ENCODE data around the gene CD80.

CD80 gene

DNA sequence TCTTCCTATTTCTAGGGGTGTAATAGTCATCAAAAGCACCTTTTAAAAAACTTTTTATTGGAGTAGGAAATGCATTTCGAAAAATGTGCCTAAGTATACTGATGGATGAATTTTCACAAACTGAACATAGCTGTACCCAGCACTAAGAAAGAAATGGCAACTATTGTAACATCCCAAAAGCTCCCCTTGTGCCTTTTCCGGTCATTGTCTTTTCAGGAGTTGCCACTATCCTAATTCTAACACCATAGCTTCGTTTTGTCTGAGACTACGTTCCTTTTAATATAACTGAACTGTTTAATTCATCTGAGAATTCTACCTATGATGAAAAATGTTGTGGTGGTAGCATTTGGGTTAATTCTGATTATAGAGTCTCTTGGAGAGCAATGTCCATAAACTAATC is 59.1 kb downstream of the CD80 start:
- DNase-seq: no peak
- TF ChIP-seq, protein P1, sequence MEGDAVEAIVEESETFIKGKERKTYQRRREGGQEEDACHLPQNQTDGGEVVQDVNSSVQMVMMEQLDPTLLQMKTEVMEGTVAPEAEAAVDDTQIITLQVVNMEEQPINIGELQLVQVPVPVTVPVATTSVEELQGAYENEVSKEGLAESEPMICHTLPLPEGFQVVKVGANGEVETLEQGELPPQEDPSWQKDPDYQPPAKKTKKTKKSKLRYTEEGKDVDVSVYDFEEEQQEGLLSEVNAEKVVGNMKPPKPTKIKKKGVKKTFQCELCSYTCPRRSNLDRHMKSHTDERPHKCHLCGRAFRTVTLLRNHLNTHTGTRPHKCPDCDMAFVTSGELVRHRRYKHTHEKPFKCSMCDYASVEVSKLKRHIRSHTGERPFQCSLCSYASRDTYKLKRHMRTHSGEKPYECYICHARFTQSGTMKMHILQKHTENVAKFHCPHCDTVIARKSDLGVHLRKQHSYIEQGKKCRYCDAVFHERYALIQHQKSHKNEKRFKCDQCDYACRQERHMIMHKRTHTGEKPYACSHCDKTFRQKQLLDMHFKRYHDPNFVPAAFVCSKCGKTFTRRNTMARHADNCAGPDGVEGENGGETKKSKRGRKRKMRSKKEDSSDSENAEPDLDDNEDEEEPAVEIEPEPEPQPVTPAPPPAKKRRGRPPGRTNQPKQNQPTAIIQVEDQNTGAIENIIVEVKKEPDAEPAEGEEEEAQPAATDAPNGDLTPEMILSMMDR (IDR thresholded peaks at IDR 0.05; ENCODE audit: low read depth, low read length, missing control alignments): no peak
- Histone ChIP-seq H3K36me3 (replicated peaks) (peaks cover 5% of the 10 kb centered on the region), H3K27ac (no peak overlapping the region), H3K4me3 (ENCODE audit: low read depth, low read length) (no peak overlapping the region), H3K27me3 (replicated peaks) (no peaks in the 10 kb centered on the region)
- in situ Hi-C loops (cut with HindIII; ENCODE audit: low pct_ligation_motif_present, low sequenced_read_pairs): no loop called here

DNA sequence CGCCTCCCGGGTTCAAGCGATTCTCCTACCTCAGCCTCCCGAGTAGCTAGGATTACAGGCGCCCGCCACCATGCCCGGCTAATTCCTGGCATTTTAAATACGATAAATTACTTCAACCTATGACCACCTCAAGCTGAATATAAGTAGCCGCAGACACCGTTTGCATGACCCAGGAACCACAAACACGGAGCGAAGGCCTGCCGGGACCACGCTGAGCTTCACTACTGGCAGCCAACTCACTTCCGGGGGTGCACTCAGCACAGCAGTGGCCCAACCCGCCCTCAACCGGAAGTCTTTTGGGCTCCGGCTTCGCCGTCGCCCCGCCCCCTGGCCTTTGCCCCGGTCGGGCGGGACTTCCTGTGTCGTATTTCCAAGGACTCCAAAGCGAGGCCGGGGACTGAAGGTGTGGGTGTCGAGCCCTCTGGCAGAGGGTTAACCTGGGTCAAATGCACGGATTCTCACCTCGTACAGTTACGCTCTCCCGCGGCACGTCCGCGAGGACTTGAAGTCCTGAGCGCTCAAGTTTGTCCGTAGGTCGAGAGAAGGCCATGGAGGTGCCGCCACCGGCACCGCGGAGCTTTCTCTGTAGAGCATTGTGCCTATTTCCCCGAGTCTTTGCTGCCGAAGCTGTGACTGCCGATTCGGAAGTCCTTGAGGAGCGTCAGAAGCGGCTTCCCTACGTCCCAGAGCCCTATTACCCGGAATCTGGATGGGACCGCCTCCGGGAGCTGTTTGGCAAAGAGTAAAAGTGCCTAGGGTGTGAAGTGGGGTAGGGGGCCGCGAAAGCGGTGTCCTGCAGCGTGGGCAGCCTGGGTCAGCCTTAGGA is 61.0 kb downstream of the CD80 start, which contains the start of gene TIMMDC1:
Gene TIMMDC1 (plus strand): TSS at position 362 of the 826 bp plus-strand sequence. CDS start 187 bp downstream, at position 549.
- Histone ChIP-seq H3K27me3 (replicated peaks) (no peaks in the 10 kb centered on the region), H3K27ac (peak within 1 kb of the TSS; percentile 74), H3K4me3 (ENCODE audit: low read depth, low read length) (peak within 1 kb of the TSS; percentile 88), H3K36me3 (replicated peaks) (no peaks in the 10 kb centered on the region)
- DNase-seq: peak; percentile 97
- in situ Hi-C loops (cut with HindIII; ENCODE audit: low pct_ligation_motif_present, low sequenced_read_pairs): no loop called here
- TF ChIP-seq, protein P1 (IDR thresholded peaks at IDR 0.05; ENCODE audit: low read depth, low read length, missing control alignments): no peak

DNA sequence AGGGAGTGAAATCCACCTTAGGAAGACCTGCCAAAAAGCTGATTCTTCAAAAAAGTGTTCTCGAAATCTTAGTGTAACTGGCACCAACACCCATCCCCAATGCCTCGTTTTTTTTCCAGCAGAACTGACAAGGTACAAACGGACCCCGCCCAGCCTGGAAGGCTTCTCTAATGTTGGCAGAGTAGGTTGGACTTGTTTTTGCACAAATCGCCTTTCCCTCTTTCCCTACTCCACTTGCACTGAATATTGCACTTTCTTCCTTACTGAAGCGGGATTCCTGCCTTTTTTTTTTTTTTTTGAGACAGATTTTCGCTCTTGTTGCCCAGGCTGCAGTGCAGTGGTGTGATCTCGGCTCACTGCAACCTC is 61.6 kb downstream of the CD80 start:
- TF ChIP-seq, protein P1 (IDR thresholded peaks at IDR 0.05; ENCODE audit: low read depth, low read length, missing control alignments): no peak
- Histone ChIP-seq H3K27ac (peak overlapping the region; percentile 74), H3K36me3 (replicated peaks) (no peaks in the 10 kb centered on the region), H3K4me3 (ENCODE audit: low read depth, low read length) (peak overlapping the region; percentile 88), H3K27me3 (replicated peaks) (no peaks in the 10 kb centered on the region)
- in situ Hi-C loops (cut with HindIII; ENCODE audit: low pct_ligation_motif_present, low sequenced_read_pairs): no loop called here
- DNase-seq: no peak

DNA sequence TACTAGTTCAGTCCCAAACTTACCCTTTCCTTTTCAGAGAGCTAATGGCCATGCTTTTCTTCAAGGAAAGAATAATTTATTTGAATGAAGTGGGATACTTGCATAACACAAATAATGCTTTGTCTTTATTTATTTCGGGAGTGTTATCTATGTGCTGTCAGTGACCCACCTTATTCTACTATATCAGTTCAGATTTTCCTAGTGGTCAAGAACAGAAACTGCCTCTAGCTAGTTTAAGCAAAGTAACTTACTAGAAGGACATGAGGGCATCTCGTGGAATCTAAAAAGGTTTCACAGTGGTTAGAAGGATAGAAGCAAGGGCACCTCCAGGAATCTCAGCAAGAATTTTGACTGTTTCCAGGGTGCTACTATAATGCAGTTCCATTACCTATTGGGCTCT is 64.8 kb downstream of the CD80 start:
- TF ChIP-seq, protein P1 (IDR thresholded peaks at IDR 0.05; ENCODE audit: low read depth, low read length, missing control alignments): peak; percentile 19
- Histone ChIP-seq H3K4me3 (ENCODE audit: low read depth, low read length) (no peak overlapping the region), H3K27me3 (replicated peaks) (no peaks in the 10 kb centered on the region), H3K36me3 (replicated peaks) (peaks cover 4% of the 10 kb centered on the region), H3K27ac (no peak overlapping the region)
- DNase-seq: no peak
- in situ Hi-C loops (cut with HindIII; ENCODE audit: low pct_ligation_motif_present, low sequenced_read_pairs): no loop called here

DNA sequence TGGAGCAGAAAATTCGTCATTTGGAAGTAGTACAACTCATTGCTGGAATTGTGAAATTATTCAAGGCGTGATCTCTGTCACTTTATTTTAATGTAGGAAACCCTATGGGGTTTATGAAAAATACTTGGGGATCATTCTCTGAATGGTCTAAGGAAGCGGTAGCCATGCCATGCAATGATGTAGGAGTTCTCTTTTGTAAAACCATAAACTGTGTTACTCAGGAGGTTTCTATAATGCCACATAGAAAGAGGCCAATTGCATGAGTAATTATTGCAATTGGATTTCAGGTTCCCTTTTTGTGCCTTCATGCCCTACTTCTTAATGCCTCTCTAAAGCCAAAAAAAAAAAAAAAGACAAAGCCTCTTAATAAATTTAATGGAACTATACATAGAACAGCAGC is 66.6 kb downstream of the CD80 start:
- TF ChIP-seq, protein P1 (IDR thresholded peaks at IDR 0.05; ENCODE audit: low read depth, low read length, missing control alignments): no peak
- in situ Hi-C loops (cut with HindIII; ENCODE audit: low pct_ligation_motif_present, low sequenced_read_pairs): no loop called here
- Histone ChIP-seq H3K36me3 (replicated peaks) (peaks cover 4% of the 10 kb centered on the region), H3K27ac (no peak overlapping the region), H3K4me3 (ENCODE audit: low read depth, low read length) (no peak overlapping the region), H3K27me3 (replicated peaks) (no peaks in the 10 kb centered on the region)
- DNase-seq: no peak

All from brain microvascular endothelial cell (primary cell).